PC-9 (cell line): ENCODE data around the gene ARHGAP42. TPM values are rescaled to one million over a fixed set of nuclear protein-coding genes. Genes with fewer than 3 reads are reported as not detected.

ENCODE experiments used
- BruUV-seq: library from RNA; stranded (reverse); fragments of 400-500 nt; replicated peaks from 2 replicates; lab custom pipeline; 2021; lab: Mats Ljungman, UMichigan
- CTCF ChIA-PET: fragments of 300-600 bp; sonication (Branson Sonifier 250); formaldehyde crosslinking; loops from one replicate; lab custom pipeline; 2022; ENCODE audit warnings: antibody characterized with exemption; lab: Charles Lee
- POLR2A ChIA-PET: fragments of 300-600 bp; sonication (Branson Sonifier 250); formaldehyde crosslinking; loops from one replicate; lab custom pipeline; 2022; ENCODE audit warnings: antibody characterized with exemption; ENCODE audit not compliant: unreplicated experiment; lab: Charles Lee
- DNase-seq, 2 experiments: peaks; one replicate each; pipeline versions ENCODE4 v3.0.0 to v3.0.0-alpha.2; 2015 to 2022; ENCODE audit warnings: mixed read lengths in 1 of 2
- H2AFZ ChIP-seq: fragments of 200-600 bp; sonication (generic); 2 replicates; pipeline ENCODE4 v1.8.1; 2017; ENCODE audit warnings: antibody characterized with exemption
- H3F3A ChIP-seq: fragments of 200-600 bp; sonication (generic); 2 replicates; pipeline ENCODE4 v1.8.1; 2017; ENCODE audit warnings: antibody characterized with exemption, mild to moderate bottlenecking, low read depth; ENCODE audit not compliant: insufficient read depth
- H3K27ac ChIP-seq: fragments of 200-600 bp; sonication (generic); 2 replicates; pipeline ENCODE4 v1.6.1; 2016; ENCODE audit warnings: mixed run types
- H3K27me3 ChIP-seq: fragments of 200-600 bp; sonication (generic); 2 replicates; pipeline ENCODE4 v1.6.1; 2016; ENCODE audit warnings: low read depth, mixed run types; ENCODE audit not compliant: insufficient read depth
- H3K36me3 ChIP-seq: fragments of 200-600 bp; sonication (generic); 2 replicates; pipeline ENCODE4 v1.6.1; 2016; ENCODE audit warnings: low read depth, mixed run types
- H3K4me1 ChIP-seq: fragments of 200-600 bp; sonication (generic); replicated peaks from 2 replicates; pipeline ENCODE4 v1.6.1; 2016; ENCODE audit warnings: mixed run types; ENCODE audit not compliant: insufficient read depth
- H3K4me2 ChIP-seq: fragments of 200-600 bp; sonication (generic); 2 replicates; pipeline ENCODE4 v1.6.1; 2017; ENCODE audit warnings: mixed run types
- H3K4me3 ChIP-seq: fragments of 200-600 bp; sonication (generic); 2 replicates; pipeline ENCODE4 v1.6.1; 2016; ENCODE audit warnings: mixed run types
- H3K79me2 ChIP-seq: fragments of 200-600 bp; sonication (generic); 2 replicates; pipeline ENCODE4 v1.6.1; 2017; ENCODE audit warnings: low read depth, mixed run types
- H3K9me2 ChIP-seq: fragments of 200-600 bp; sonication (generic); 2 replicates; pipeline ENCODE4 v1.8.1; 2017; ENCODE audit warnings: mild to moderate bottlenecking; ENCODE audit not compliant: insufficient read depth
- H3K9me3 ChIP-seq: fragments of 200-600 bp; sonication (generic); 2 replicates; pipeline ENCODE4 v1.8.1; 2016; ENCODE audit warnings: low read depth; ENCODE audit not compliant: insufficient read depth
- H4K20me1 ChIP-seq: fragments of 200-600 bp; sonication (generic); 2 replicates; pipeline ENCODE4 v1.8.1; 2017; ENCODE audit not compliant: insufficient read depth
- CTCF ChIP-seq: fragments of 200-600 bp; sonication (generic); conservative IDR thresholded peaks from 2 replicates; pipeline ENCODE4 v1.6.1; 2017; ENCODE audit warnings: mixed run types, antibody characterized with exemption, mild to moderate bottlenecking, moderate library complexity
- EZH2 ChIP-seq: fragments of 200-600 bp; sonication (generic); IDR thresholded peaks from 2 replicates; pipeline ENCODE4 v1.8.0; 2017; ENCODE audit warnings: antibody characterized with exemption, low read depth
- intact Hi-C: fragments of 100-400 bp; cut with micrococcal nuclease; formaldehyde crosslinking; loops from one replicate; pipeline ENCODE4 v1.10.0; 2022; ENCODE audit not compliant: unreplicated experiment
- total RNA-seq: library from RNA; stranded (reverse); gene quantifications from 2 replicates; pipeline ENCODE4 v1.2.3, GENCODE V29; 2021

The ARHGAP42 gene
- total RNA-seq, 1 experiment from 2014 or later: 12.8 TPM

GRCh38 chr11:100740440-100740839 is 53.4 kb downstream of the ARHGAP42 start:
- intact Hi-C loops: loop anchor here (1.0 kb wide), 1 partner anchor 88 kb away; no protein-coding TSS in a partner anchor
- ChIA-PET CTCF (no interaction called here), POLR2A (interaction anchor here (0.6 to 1.1 kb wide), 3 partner anchors 20 to 162 kb away, joined by 5 to 20 read pairs (median 7); no protein-coding TSS in a partner anchor)
- no peak for TF ChIP-seq EZH2
- no peak for TF ChIP-seq CTCF
- H3K9me3 ChIP-seq: no peaks in the 10 kb centered on the region
- DNase-seq: peak; percentile 9 to 46
- H3K4me2 ChIP-seq: peak overlapping the region; percentile 26; the same call in 1 of the 2 replicates
- H3K4me3 ChIP-seq: no peak overlapping the region; the same call in 1 of the 2 replicates
- peaks cover 8% of the 10 kb centered on the region; the same call in 1 of the 2 replicates for H3F3A ChIP-seq
- no peak overlapping the region for H2AFZ ChIP-seq
- no peaks in the 10 kb centered on the region for H3K9me2 ChIP-seq
- peaks cover 40% of the 10 kb centered on the region for H3K4me1 ChIP-seq
- peak overlapping the region; percentile 63 for H3K27ac ChIP-seq
- H3K27me3 ChIP-seq: no peaks in the 10 kb centered on the region
- peaks cover 3% of the 10 kb centered on the region; the same call in 1 of the 2 replicates for H3K79me2 ChIP-seq
- no peaks in the 10 kb centered on the region; the same call in 1 of the 2 replicates for H4K20me1 ChIP-seq
- H3K36me3 ChIP-seq: no peaks in the 10 kb centered on the region
- BruUV-seq: no TSS peak

DNA sequence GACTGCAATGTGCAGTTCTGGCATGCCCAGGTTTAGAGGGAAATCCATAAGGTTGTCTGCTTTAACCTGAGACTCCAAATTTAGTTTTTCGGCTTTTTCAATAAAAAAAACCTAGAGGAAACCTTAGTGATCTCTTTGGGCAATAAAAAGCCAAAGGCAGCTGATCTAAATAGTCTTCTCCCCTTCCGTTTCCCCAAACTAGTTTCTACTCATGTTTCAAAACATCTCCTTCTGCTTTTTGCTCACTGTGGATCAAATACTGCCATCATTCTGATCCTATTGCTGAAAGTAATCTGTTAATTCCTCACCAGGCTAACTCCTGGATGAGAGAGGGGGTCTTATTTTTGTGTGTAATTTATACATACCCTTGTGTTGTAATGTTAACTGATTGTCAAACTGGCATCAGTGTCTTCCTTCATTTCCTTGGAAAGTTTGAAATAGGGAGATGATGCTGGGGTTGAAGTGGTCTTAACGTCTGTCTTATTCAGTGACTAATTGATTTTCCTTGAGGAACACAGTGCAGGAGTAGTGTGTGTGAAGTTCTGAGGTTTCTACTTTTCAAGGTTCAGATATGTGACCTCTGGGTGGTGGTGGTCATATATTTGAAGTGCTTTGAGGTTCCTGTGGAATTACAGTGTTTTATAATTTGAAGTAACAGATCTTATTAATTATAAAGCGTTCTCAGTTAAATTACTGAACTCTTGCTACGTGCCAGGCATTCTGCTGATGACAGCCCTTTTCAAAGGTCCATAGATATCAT is 55.0 kb downstream of the ARHGAP42 start:
- H2AFZ ChIP-seq: no peak overlapping the region
- TF ChIP-seq CTCF (no peak), EZH2 (no peak)
- peaks cover 3% of the 10 kb centered on the region; the same call in 1 of the 2 replicates for H3K79me2 ChIP-seq
- no peaks in the 10 kb centered on the region for H3K27me3 ChIP-seq
- H3K9me3 ChIP-seq: no peaks in the 10 kb centered on the region
- no peaks in the 10 kb centered on the region for H3K36me3 ChIP-seq
- H3K9me2 ChIP-seq: no peaks in the 10 kb centered on the region
- DNase-seq: no peak
- no TSS peak for BruUV-seq
- H3K4me3 ChIP-seq: no peak overlapping the region
- no peaks in the 10 kb centered on the region; the same call in 1 of the 2 replicates for H4K20me1 ChIP-seq
- peaks cover 3% of the 10 kb centered on the region; the same call in 1 of the 2 replicates for H3F3A ChIP-seq
- ChIA-PET POLR2A (no interaction called here), CTCF (no interaction called here)
- H3K27ac ChIP-seq: no peak overlapping the region
- H3K4me1 ChIP-seq: peaks cover 26% of the 10 kb centered on the region
- intact Hi-C loops: no loop called here
- H3K4me2 ChIP-seq: no peak overlapping the region

- H3K9me3 ChIP-seq: peaks cover 9% of the 10 kb centered on the region; the same call in 1 of the 2 replicates
- H2AFZ ChIP-seq: no peak overlapping the region
- no peak for TF ChIP-seq CTCF
- TF ChIP-seq EZH2: no peak
- 0 out of 2 replicates have a peak, but pooled peaks cover 7% of the 10 kb centered on the region for H3F3A ChIP-seq
- no peaks in the 10 kb centered on the region for H3K9me2 ChIP-seq
- no peaks in the 10 kb centered on the region for H3K79me2 ChIP-seq
- peaks cover 1% of the 10 kb centered on the region; the same call in 1 of the 2 replicates for H3K4me1 ChIP-seq
- H4K20me1 ChIP-seq: no peaks in the 10 kb centered on the region
- no peak overlapping the region for H3K4me2 ChIP-seq
- intact Hi-C loops: no loop called here
- DNase-seq: no peak
- ChIA-PET POLR2A (no interaction called here), CTCF (no interaction called here)
- H3K27ac ChIP-seq: no peak overlapping the region
- no peak overlapping the region for H3K4me3 ChIP-seq
- no peaks in the 10 kb centered on the region for H3K36me3 ChIP-seq
- no TSS peak for BruUV-seq
- H3K27me3 ChIP-seq: no peaks in the 10 kb centered on the region
Observed at GRCh38 chr11:100746448-100746847, 59.4 kb downstream of the ARHGAP42 start.
